OCI-LY7 (cell line): ENCODE measurements around the gene CUX1. TPM values are rescaled to one million over a fixed set of nuclear protein-coding genes. Genes with fewer than 3 reads are reported as not detected.

Experiments used
- BruUV-seq: library from RNA; stranded (reverse); fragments of 400-500 nt; replicated peaks from 2 replicates; lab custom pipeline; 2021; lab: Mats Ljungman, UMichigan
- CTCF ChIA-PET: fragments of 300-600 bp; sonication (Branson Sonifier 250); formaldehyde crosslinking; loops from one replicate; lab custom pipeline; 2022; ENCODE audit warnings: antibody characterized with exemption; ENCODE audit not compliant: unreplicated experiment; lab: Charles Lee
- POLR2A ChIA-PET: fragments of 300-600 bp; sonication (Branson Sonifier 250); formaldehyde crosslinking; loops from one replicate; lab custom pipeline; 2022; ENCODE audit warnings: antibody characterized with exemption; lab: Charles Lee
- DNase-seq: peaks from one replicate; pipeline ENCODE4 v3.0.0-alpha.2; 2015; ENCODE audit warnings: low spot score
- H2AFZ ChIP-seq: fragments of 200-600 bp; sonication (generic), shearing (Covaris generic); 2 replicates; pipeline ENCODE4 v1.6.1; 2014; ENCODE audit warnings: mild to moderate bottlenecking, antibody characterized with exemption, low read length, moderate library complexity
- H3K27ac ChIP-seq: fragments of 200-600 bp; sonication (generic); 2 replicates; pipeline ENCODE4 v1.5.1; 2014; ENCODE audit warnings: mixed run types, low read depth, mild to moderate bottlenecking, moderate library complexity, low read length, inconsistent platforms; ENCODE audit not compliant: poor library complexity, severe bottlenecking
- H3K36me3 ChIP-seq: fragments of 200-600 bp; sonication (generic); 2 replicates; pipeline ENCODE4 v1.6.1; 2014; ENCODE audit warnings: mild to moderate bottlenecking, antibody characterized with exemption, low read length, moderate library complexity, mixed read lengths; ENCODE audit not compliant: insufficient read depth
- H3K4me1 ChIP-seq: fragments of 200-600 bp; sonication (generic); 2 replicates; pipeline ENCODE4 v1.5.1; 2014; ENCODE audit warnings: mild to moderate bottlenecking, low read length; ENCODE audit not compliant: insufficient read depth, poor library complexity, severe bottlenecking
- H3K4me2 ChIP-seq: fragments of 200-600 bp; sonication (generic); 2 replicates; pipeline ENCODE4 v1.6.1; 2014; ENCODE audit warnings: mild to moderate bottlenecking, low read length
- H3K4me3 ChIP-seq: fragments of 200-600 bp; sonication (generic); 2 replicates; pipeline ENCODE4 v1.5.1; 2014; ENCODE audit warnings: mild to moderate bottlenecking, low read depth, low read length; ENCODE audit not compliant: poor library complexity, severe bottlenecking
- H3K79me2 ChIP-seq: fragments of 200-600 bp; sonication (generic); 2 replicates; pipeline ENCODE4 v1.6.1; 2016; ENCODE audit warnings: low read depth, mild to moderate bottlenecking, low read length, moderate library complexity, mixed read lengths; ENCODE audit not compliant: insufficient read depth
- H3K9me2 ChIP-seq: fragments of 200-600 bp; sonication (generic); 2 replicates; pipeline ENCODE4 v1.6.1; 2016; ENCODE audit warnings: mild to moderate bottlenecking, low read length, mixed read lengths; ENCODE audit not compliant: insufficient read depth
- H3K9me3 ChIP-seq: fragments of 200-600 bp; sonication (generic); 2 replicates; pipeline ENCODE4 v1.6.1; 2014; ENCODE audit warnings: mild to moderate bottlenecking, mixed run types, low read length, mixed read lengths
- H4K20me1 ChIP-seq: fragments of 200-600 bp; sonication (generic); 2 replicates; pipeline ENCODE4 v1.6.1; 2014; ENCODE audit warnings: mild to moderate bottlenecking, antibody characterized with exemption, low read length, moderate library complexity, mixed read lengths; ENCODE audit not compliant: insufficient read depth
- EZH2phosphoT487 ChIP-seq: fragments of 200-600 bp; sonication (generic); IDR thresholded peaks from 2 replicates; pipeline ENCODE4 v1.6.1; 2018; ENCODE audit warnings: low read depth, borderline replicate concordance, mild to moderate bottlenecking, mixed run types, antibody characterized with exemption, low read length, moderate library complexity, mixed read lengths
- intact Hi-C: fragments of 100-400 bp; cut with micrococcal nuclease; formaldehyde crosslinking; loops from one replicate; pipeline ENCODE4 v1.10.0; 2022; ENCODE audit not compliant: unreplicated experiment
- total RNA-seq, 2 experiments: library from RNA; depleted of rRNA in 1 of 2; stranded (reverse); fragments of >200 nt in 1 of 2; shearing (Covaris generic) in 1 of 2; gene quantifications; 2 replicates each; pipeline ENCODE4 v1.2.3, GENCODE V29; 2014 to 2022
- TF ChIP-seq, protein P1 (sequence below): fragments of 200-600 bp; sonication (generic); conservative IDR thresholded peaks from 2 replicates; pipeline ENCODE4 v1.5.1; 2014; ENCODE audit warnings: mild to moderate bottlenecking, antibody characterized with exemption, low read length, moderate library complexity, mixed read lengths

The CUX1 gene
- total RNA-seq, 2 experiments from 2014 or later = 143 to 199 TPM

DNA sequence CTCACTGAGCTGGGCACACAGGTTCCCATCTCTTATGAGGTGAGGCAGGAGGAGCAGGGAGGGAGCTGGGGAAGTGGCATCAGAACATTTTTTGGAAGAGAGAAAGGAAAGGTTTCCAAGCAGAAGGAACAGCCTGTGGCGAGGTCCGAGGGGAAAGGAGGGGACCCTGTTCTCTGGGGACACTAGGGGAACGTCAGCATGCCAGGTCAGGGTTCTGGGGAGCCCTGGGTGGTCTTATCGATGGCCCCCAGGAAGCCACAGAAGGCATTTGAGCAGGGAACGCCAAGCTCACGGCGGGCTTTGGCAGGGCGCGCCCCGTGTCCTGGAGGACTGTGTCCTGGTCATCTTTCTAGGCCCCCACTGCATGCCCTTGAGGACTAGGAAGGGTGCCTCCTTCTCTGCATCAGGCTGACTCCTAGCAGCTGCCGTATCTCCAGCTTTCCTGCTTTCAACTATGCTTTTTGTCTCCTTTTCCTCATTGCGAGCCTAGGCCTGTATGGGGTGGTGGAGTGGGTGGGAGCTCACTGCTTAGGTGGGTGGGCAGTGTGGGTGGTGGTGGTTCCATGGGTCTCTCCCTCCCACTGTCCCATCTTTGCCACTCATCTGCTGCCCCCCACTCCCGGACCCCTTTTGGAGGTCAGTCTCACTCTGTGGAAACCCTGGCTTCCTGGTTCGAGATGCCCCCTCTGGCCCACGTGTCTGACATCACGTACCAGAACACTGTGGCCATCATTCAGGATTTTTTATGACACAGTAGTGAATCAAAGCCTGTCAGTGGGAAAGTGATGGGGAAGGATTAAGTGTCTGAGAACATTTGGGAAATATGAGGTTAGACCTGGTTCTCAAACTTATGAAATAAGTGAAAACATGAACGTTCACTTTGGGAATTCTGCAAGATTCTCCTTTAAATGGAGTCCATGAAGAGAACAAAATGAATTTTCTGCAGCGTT, 89.1 kb downstream of the CUX1 start:
- no peak overlapping the region for H3K27ac ChIP-seq
- H3K36me3 ChIP-seq = peaks cover 80% of the 10 kb centered on the region
- H3K9me2 ChIP-seq = no peaks in the 10 kb centered on the region
- CTCF ChIA-PET = interaction anchor here (0.6 kb wide), 1 partner anchor 85 kb away, joined by 3 read pairs; no protein-coding TSS in a partner anchor
- H3K4me2 ChIP-seq = no peak overlapping the region
- DNase-seq = no peak
- no peaks in the 10 kb centered on the region for H3K9me3 ChIP-seq
- POLR2A ChIA-PET = no interaction called here
- BruUV-seq = no TSS peak
- H3K4me1 ChIP-seq = peaks cover 19% of the 10 kb centered on the region
- no peak for TF ChIP-seq EZH2phosphoT487
- TF ChIP-seq, protein P1, sequence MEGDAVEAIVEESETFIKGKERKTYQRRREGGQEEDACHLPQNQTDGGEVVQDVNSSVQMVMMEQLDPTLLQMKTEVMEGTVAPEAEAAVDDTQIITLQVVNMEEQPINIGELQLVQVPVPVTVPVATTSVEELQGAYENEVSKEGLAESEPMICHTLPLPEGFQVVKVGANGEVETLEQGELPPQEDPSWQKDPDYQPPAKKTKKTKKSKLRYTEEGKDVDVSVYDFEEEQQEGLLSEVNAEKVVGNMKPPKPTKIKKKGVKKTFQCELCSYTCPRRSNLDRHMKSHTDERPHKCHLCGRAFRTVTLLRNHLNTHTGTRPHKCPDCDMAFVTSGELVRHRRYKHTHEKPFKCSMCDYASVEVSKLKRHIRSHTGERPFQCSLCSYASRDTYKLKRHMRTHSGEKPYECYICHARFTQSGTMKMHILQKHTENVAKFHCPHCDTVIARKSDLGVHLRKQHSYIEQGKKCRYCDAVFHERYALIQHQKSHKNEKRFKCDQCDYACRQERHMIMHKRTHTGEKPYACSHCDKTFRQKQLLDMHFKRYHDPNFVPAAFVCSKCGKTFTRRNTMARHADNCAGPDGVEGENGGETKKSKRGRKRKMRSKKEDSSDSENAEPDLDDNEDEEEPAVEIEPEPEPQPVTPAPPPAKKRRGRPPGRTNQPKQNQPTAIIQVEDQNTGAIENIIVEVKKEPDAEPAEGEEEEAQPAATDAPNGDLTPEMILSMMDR = no peak
- H4K20me1 ChIP-seq = peaks cover 9% of the 10 kb centered on the region
- H2AFZ ChIP-seq = no peak overlapping the region
- no peak overlapping the region for H3K4me3 ChIP-seq
- intact Hi-C loops = no loop called here
- peaks cover 100% of the 10 kb centered on the region for H3K79me2 ChIP-seq

DNA sequence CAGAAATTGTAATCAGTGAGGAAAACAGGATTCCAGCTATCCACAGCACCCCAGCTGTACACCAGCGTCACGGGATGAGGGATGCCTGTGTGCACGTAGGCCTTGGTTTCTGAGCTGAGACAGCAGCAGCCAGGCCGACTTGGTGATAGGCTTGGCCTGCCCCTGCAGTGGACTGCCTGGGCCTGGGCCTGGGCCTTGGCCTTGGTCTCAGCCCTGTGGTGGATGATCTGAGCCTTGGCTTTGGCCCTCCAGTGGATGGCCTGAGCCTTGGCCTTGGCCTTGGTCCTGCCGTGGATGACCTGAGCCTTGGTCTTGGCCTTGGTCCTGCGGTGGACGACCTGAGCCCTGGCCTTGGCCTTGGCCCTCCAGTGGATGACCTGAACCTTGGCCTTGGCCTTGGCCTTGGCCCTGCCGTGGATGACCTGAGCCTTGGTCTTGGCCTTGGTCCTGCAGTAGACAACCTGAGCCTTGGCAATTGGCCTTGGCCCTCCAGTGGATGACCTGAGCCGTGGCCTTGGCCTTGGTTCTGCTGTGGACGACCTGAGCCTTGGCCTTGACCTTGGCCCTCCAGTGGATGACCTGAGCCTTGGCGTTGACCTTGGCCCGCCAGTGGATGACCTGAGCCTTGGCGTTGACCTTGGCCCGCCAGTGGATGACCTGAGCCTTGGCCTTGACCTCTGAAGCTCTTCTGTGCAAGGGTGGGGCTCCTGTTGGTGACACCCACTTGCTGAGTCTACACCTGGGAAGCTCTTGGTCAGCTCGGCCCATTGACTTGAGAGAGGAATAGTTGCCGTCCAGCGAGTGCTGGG, 93.8 kb downstream of the CUX1 start:
- Histone ChIP-seq H3K9me2 (no peaks in the 10 kb centered on the region), H3K9me3 (no peaks in the 10 kb centered on the region), H3K4me1 (peaks cover 19% of the 10 kb centered on the region), H3K79me2 (peaks cover 92% of the 10 kb centered on the region), H2AFZ (no peak overlapping the region), H3K36me3 (peaks cover 74% of the 10 kb centered on the region), H4K20me1 (peaks cover 15% of the 10 kb centered on the region), H3K4me2 (no peak overlapping the region), H3K4me3 (no peak overlapping the region), H3K27ac (no peak overlapping the region)
- ChIA-PET POLR2A (interaction anchor here (0.7 to 1.6 kb wide), 4 partner anchors 10 to 45 kb away, joined by 3 to 7 read pairs (median 4); no protein-coding TSS in a partner anchor), CTCF (no interaction called here)
- no peak for DNase-seq
- intact Hi-C loops = no loop called here
- no TSS peak for BruUV-seq
- no peak for TF ChIP-seq EZH2phosphoT487
- TF ChIP-seq, protein P1 = no peak
